OCI-LY7 (cell line): ENCODE data around the gene LRP4.

Source experiments
- EZH2phosphoT487 ChIP-seq: fragments of 200-600 bp; sonication (generic); IDR thresholded peaks from 2 replicates; pipeline ENCODE4 v1.6.1; 2018; ENCODE audit warnings: low read depth, borderline replicate concordance, mild to moderate bottlenecking, mixed run types, antibody characterized with exemption, low read length, moderate library complexity, mixed read lengths
- TF ChIP-seq, protein P1 (sequence below): fragments of 200-600 bp; sonication (generic); conservative IDR thresholded peaks from 2 replicates; pipeline ENCODE4 v1.5.1; 2014; ENCODE audit warnings: mild to moderate bottlenecking, antibody characterized with exemption, low read length, moderate library complexity, mixed read lengths

DNA sequence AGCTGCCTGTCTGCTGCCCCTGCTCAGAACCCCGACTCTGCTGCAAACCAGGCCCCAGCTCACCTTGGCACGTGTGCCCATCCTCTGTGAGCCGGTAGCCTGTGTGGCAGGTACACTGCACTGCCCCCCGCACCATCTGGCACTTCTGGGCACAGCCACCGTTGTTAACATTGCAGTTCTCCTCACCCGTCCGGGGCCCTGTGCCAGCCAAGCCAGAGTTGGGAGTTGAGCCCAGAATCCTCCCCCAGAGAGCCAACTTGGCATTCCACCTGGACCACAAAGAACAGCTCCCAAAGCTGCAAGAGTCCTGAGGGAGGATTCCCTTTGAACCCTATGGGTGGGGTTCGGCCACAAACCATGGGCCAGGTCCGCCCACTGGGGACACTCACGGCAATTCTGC lies 22.5 kb downstream of the LRP4 start:
- TF ChIP-seq, protein P1, sequence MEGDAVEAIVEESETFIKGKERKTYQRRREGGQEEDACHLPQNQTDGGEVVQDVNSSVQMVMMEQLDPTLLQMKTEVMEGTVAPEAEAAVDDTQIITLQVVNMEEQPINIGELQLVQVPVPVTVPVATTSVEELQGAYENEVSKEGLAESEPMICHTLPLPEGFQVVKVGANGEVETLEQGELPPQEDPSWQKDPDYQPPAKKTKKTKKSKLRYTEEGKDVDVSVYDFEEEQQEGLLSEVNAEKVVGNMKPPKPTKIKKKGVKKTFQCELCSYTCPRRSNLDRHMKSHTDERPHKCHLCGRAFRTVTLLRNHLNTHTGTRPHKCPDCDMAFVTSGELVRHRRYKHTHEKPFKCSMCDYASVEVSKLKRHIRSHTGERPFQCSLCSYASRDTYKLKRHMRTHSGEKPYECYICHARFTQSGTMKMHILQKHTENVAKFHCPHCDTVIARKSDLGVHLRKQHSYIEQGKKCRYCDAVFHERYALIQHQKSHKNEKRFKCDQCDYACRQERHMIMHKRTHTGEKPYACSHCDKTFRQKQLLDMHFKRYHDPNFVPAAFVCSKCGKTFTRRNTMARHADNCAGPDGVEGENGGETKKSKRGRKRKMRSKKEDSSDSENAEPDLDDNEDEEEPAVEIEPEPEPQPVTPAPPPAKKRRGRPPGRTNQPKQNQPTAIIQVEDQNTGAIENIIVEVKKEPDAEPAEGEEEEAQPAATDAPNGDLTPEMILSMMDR: no peak
- TF ChIP-seq EZH2phosphoT487: no peak
